MM.1S (cell line): ENCODE data around the gene RHOV.

ENCODE experiments used
- DNase-seq: peaks from one replicate; pipeline ENCODE4 v3.0.0-alpha.2; 2015
- H2AFZ ChIP-seq: fragments of 300-600 bp; sonication (generic); 2 replicates; pipeline ENCODE4 v1.6.0; 2016; ENCODE audit warnings: antibody characterized with exemption, low read length
- H3F3A ChIP-seq: fragments of 300-600 bp; sonication (generic); 2 replicates; pipeline ENCODE4 v1.6.1; 2016; ENCODE audit warnings: mild to moderate bottlenecking, antibody characterized with exemption, low read length, moderate library complexity, mixed read lengths; ENCODE audit not compliant: insufficient read depth
- H3K27ac ChIP-seq: fragments of 300-600 bp; sonication (generic); 2 replicates; pipeline ENCODE4 v1.5.1; 2016; ENCODE audit warnings: mild to moderate bottlenecking, low read length
- H3K27me3 ChIP-seq: fragments of 300-600 bp; sonication (generic); replicated peaks from 2 replicates; pipeline ENCODE4 v1.6.0; 2016; ENCODE audit warnings: low read length; ENCODE audit not compliant: insufficient read depth
- H3K36me3 ChIP-seq: fragments of 300-600 bp; sonication (generic); replicated peaks from 2 replicates; pipeline ENCODE4 v1.6.1; 2016; ENCODE audit warnings: mild to moderate bottlenecking, low read length, mixed read lengths; ENCODE audit not compliant: insufficient read depth
- H3K4me1 ChIP-seq: fragments of 300-600 bp; sonication (generic); 2 replicates; pipeline ENCODE4 v1.6.1; 2016; ENCODE audit warnings: low read length, mixed read lengths
- H3K4me2 ChIP-seq: fragments of 300-600 bp; sonication (generic); 2 replicates; pipeline ENCODE4 v1.6.0; 2016; ENCODE audit warnings: low read depth, low read length
- H3K4me3 ChIP-seq: fragments of 300-600 bp; sonication (generic); 2 replicates; pipeline ENCODE4 v1.5.1; 2016; ENCODE audit warnings: low read length, mixed read lengths
- H3K79me2 ChIP-seq: fragments of 300-600 bp; sonication (generic); 2 replicates; pipeline ENCODE4 v1.6.1; 2016; ENCODE audit warnings: mixed run types, low read length, mixed read lengths
- H3K9ac ChIP-seq: fragments of 300-600 bp; sonication (generic); 2 replicates; pipeline ENCODE4 v1.6.1; 2016; ENCODE audit warnings: low read length, mixed read lengths
- H3K9me2 ChIP-seq: fragments of 300-600 bp; sonication (generic); replicated peaks from 2 replicates; pipeline ENCODE4 v1.6.1; 2016; ENCODE audit warnings: mild to moderate bottlenecking, low read length, mixed read lengths; ENCODE audit not compliant: insufficient read depth
- H3K9me3 ChIP-seq: fragments of 300-600 bp; sonication (generic); replicated peaks from 2 replicates; pipeline ENCODE4 v1.6.1; 2016; ENCODE audit warnings: mild to moderate bottlenecking, low read length, mixed read lengths; ENCODE audit not compliant: insufficient read depth
- H4K20me1 ChIP-seq: fragments of 300-600 bp; sonication (generic); 2 replicates; pipeline ENCODE4 v1.6.1; 2016; ENCODE audit warnings: mild to moderate bottlenecking, low read length, moderate library complexity, mixed read lengths; ENCODE audit not compliant: insufficient read depth
- EZH2 ChIP-seq: fragments of 300-600 bp; sonication (generic); optimal IDR thresholded peaks from 2 replicates; pipeline ENCODE3; 2017; ENCODE audit warnings: low read depth, mild to moderate bottlenecking, antibody characterized with exemption, low read length, mixed read lengths
- EZH2phosphoT487 ChIP-seq: fragments of 300-600 bp; sonication (generic); IDR thresholded peaks from 2 replicates; pipeline ENCODE4 v1.6.1; 2018; ENCODE audit warnings: antibody characterized with exemption, low read length
- TF ChIP-seq, protein P1 (sequence below): fragments of 300-600 bp; sonication (generic); IDR thresholded peaks from 2 replicates; pipeline ENCODE4 v1.5.1; 2016; ENCODE audit warnings: antibody characterized with exemption, low read length, mixed read lengths

RHOV gene

GRCh38 chr15:40900256-40901052 is 26.4 kb upstream of the RHOV start:
- no peak overlapping the region for H2AFZ ChIP-seq
- H3K4me3 ChIP-seq = no peak overlapping the region
- H3K27ac ChIP-seq = no peak overlapping the region
- no peaks in the 10 kb centered on the region for H4K20me1 ChIP-seq
- H3K79me2 ChIP-seq = peaks cover 32% of the 10 kb centered on the region
- DNase-seq = no peak
- no peaks in the 10 kb centered on the region for H3K9me3 ChIP-seq
- TF ChIP-seq, protein P1, sequence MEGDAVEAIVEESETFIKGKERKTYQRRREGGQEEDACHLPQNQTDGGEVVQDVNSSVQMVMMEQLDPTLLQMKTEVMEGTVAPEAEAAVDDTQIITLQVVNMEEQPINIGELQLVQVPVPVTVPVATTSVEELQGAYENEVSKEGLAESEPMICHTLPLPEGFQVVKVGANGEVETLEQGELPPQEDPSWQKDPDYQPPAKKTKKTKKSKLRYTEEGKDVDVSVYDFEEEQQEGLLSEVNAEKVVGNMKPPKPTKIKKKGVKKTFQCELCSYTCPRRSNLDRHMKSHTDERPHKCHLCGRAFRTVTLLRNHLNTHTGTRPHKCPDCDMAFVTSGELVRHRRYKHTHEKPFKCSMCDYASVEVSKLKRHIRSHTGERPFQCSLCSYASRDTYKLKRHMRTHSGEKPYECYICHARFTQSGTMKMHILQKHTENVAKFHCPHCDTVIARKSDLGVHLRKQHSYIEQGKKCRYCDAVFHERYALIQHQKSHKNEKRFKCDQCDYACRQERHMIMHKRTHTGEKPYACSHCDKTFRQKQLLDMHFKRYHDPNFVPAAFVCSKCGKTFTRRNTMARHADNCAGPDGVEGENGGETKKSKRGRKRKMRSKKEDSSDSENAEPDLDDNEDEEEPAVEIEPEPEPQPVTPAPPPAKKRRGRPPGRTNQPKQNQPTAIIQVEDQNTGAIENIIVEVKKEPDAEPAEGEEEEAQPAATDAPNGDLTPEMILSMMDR = no peak
- TF ChIP-seq EZH2 = no peak
- no peak for TF ChIP-seq EZH2phosphoT487
- H3K9me2 ChIP-seq = no peaks in the 10 kb centered on the region
- H3K9ac ChIP-seq = no peak overlapping the region
- peaks cover 2% of the 10 kb centered on the region for H3K4me1 ChIP-seq
- H3K27me3 ChIP-seq = no peaks in the 10 kb centered on the region
- H3F3A ChIP-seq = peaks cover 7% of the 10 kb centered on the region
- no peaks in the 10 kb centered on the region for H3K36me3 ChIP-seq
- H3K4me2 ChIP-seq = no peak overlapping the region

DNA sequence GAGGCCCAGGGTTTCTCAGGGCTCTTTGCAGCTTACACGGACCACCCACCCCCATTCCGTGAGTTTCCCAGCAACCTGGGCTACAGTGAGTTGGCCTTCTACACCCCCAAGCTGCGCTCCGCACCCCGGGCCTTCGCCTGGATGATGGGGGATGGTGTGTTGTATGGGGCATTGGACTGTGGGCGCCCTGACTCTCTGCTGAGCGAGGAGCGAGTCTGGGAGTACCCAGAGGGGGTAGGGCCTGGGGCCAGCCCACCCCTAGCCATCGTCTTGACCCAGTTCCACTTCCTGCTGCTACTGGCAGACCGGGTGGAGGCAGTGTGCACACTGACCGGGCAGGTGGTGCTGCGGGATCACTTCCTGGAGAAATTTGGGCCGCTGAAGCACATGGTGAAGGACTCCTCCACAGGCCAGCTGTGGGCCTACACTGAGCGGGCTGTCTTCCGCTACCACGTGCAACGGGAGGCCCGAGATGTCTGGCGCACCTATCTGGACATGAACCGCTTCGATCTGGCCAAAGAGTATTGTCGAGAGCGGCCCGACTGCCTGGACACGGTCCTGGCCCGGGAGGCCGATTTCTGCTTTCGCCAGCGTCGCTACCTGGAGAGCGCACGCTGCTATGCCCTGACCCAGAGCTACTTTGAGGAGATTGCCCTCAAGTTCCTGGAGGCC is 25.6 kb upstream of the RHOV start:
- no peak overlapping the region for H2AFZ ChIP-seq
- DNase-seq = no peak
- TF ChIP-seq EZH2 (no peak), EZH2phosphoT487 (no peak)
- TF ChIP-seq, protein P1 = no peak
- H3K27me3 ChIP-seq = no peaks in the 10 kb centered on the region
- H3K79me2 ChIP-seq = peaks cover 40% of the 10 kb centered on the region
- H3K9me2 ChIP-seq = no peaks in the 10 kb centered on the region
- H3K4me2 ChIP-seq = no peak overlapping the region
- H4K20me1 ChIP-seq = no peaks in the 10 kb centered on the region
- H3K4me3 ChIP-seq = no peak overlapping the region
- peaks cover 4% of the 10 kb centered on the region for H3K4me1 ChIP-seq
- no peaks in the 10 kb centered on the region for H3K9me3 ChIP-seq
- no peaks in the 10 kb centered on the region for H3K36me3 ChIP-seq
- no peak overlapping the region for H3K27ac ChIP-seq
- peaks cover 7% of the 10 kb centered on the region for H3F3A ChIP-seq
- H3K9ac ChIP-seq = no peak overlapping the region

- no peaks in the 10 kb centered on the region for H3K27me3 ChIP-seq
- peaks cover 25% of the 10 kb centered on the region for H3K4me1 ChIP-seq
- H3K9me2 ChIP-seq = no peaks in the 10 kb centered on the region
- peak overlapping the region; percentile 72 for H3K27ac ChIP-seq
- H3K36me3 ChIP-seq = no peaks in the 10 kb centered on the region
- H3K4me2 ChIP-seq = peak overlapping the region; percentile 75
- TF ChIP-seq EZH2 (no peak), EZH2phosphoT487 (no peak)
- TF ChIP-seq, protein P1 = peak; percentile 75
- H3K79me2 ChIP-seq = peaks cover 30% of the 10 kb centered on the region
- peaks cover 9% of the 10 kb centered on the region for H3F3A ChIP-seq
- H3K9me3 ChIP-seq = no peaks in the 10 kb centered on the region
- H2AFZ ChIP-seq = peak overlapping the region; percentile 74
- H4K20me1 ChIP-seq = no peaks in the 10 kb centered on the region
- peak overlapping the region; percentile 89 for H3K9ac ChIP-seq
- peak overlapping the region; percentile 81 for H3K4me3 ChIP-seq
- peak; percentile 76 for DNase-seq
Measured at GRCh38 chr15:40894681-40895448, 20.8 kb upstream of the RHOV start.
